Retinal pigment epithelial cell (primary cell): ENCODE data around the gene SPDYE4.
A peak's percentile ranks its signal among the peaks of the same experiment; 100 is the strongest.

Source experiments
- DNase-seq: peaks from one replicate; pipeline ENCODE4 v3.0.0-alpha.2; 2010; ENCODE audit warnings: low read depth
- H3K4me3 ChIP-seq: 2 replicates; pipeline ENCODE4 v1.5.1; 2011; ENCODE audit warnings: mild to moderate bottlenecking, low read length, control low read depth, moderate library complexity
- CTCF ChIP-seq: conservative IDR thresholded peaks from 2 replicates; pipeline ENCODE4 v1.5.1; 2011; ENCODE audit warnings: low read depth, low read length, control low read depth, inconsistent platforms

The SPDYE4 gene

GRCh38 chr17:8754890-8755289 is 3.5 kb downstream of the SPDYE4 start:
- TF ChIP-seq CTCF = no peak
- no peak overlapping the region for H3K4me3 ChIP-seq
- no peak for DNase-seq

GRCh38 chr17:8753976-8754440 is 4.3 kb downstream of the SPDYE4 start:
- DNase-seq = no peak

GRCh38 chr17:8753136-8753975 is 5.0 kb downstream of the SPDYE4 start:
- no peak for DNase-seq
- H3K4me3 ChIP-seq = no peak overlapping the region

More at GRCh38 chr17:8753976-8754440, 4.3 kb downstream of the SPDYE4 start:
- no peak overlapping the region for H3K4me3 ChIP-seq
- TF ChIP-seq CTCF = peak; percentile 53

GRCh38 chr17:8749616-8750015 is 8.7 kb downstream of the SPDYE4 start:
- TF ChIP-seq CTCF = no peak
- no peak for DNase-seq
- H3K4me3 ChIP-seq = no peak overlapping the region

More at GRCh38 chr17:8753136-8753975, 5.0 kb downstream of the SPDYE4 start:
- TF ChIP-seq CTCF = no peak

- DNase-seq = no peak
- no peak overlapping the region for H3K4me3 ChIP-seq
- no peak for TF ChIP-seq CTCF
Observed at GRCh38 chr17:8747742-8748141, 10.6 kb downstream of the SPDYE4 start.

- DNase-seq = no peak
- H3K4me3 ChIP-seq = peak overlapping the region; percentile 53
- TF ChIP-seq CTCF = no peak
Observed at GRCh38 chr17:8746501-8747236, 11.7 kb downstream of the SPDYE4 start.
